Smooth muscle cell (in vitro differentiated cells): ENCODE measurements around the gene DMRTC1. TPM values are rescaled to one million over a fixed set of nuclear protein-coding genes. Genes with fewer than 3 reads are reported as not detected.

Experiments
- polyA plus RNA-seq: library from polyadenylated mRNA; unstranded; fragments of >200 nt; fragmentation: Nextera tagmentation; extraction: Ambion mirVana; gene quantifications from 2 replicates; pipeline ENCODE4 v1.2.1, GENCODE V29; 2016
- total RNA-seq: library from RNA; depleted of rRNA; stranded (reverse); fragments of >200 nt; gene quantifications from 2 replicates; pipeline ENCODE4 v1.2.3, GENCODE V29; 2014

The DMRTC1 gene
- total and polyA plus RNA-seq, 2 experiments from 2014 or later, result 0.55 TPM; not detected in 1

Other genes with a start within 250 kb of the DMRTC1 start
- 7.9 and 9.0 TPM in 2 replicates for gene PHKA1, start 229.5 kb downstream of the DMRTC1 start, total RNA-seq
- 3.3 and 4.5 TPM in 2 replicates for gene PHKA1, start 229.5 kb downstream of the DMRTC1 start, polyA plus RNA-seq
- gene DMRTC1B, start 166.9 kb downstream of the DMRTC1 start, total RNA-seq, result not detected in 2 replicates
- 0.11 TPM in 1 of 2 replicates, not detected in the other for gene DMRTC1B, start 166.9 kb downstream of the DMRTC1 start, polyA plus RNA-seq
- not detected in 2 replicates for gene FAM236B, start 161.2 kb downstream of the DMRTC1 start, total RNA-seq
- not detected in 2 replicates for gene FAM236B, start 161.2 kb downstream of the DMRTC1 start, polyA plus RNA-seq
- gene FAM236D, start 135.6 kb downstream of the DMRTC1 start, total RNA-seq, result not detected in 2 replicates
- gene FAM236D, start 135.6 kb downstream of the DMRTC1 start, polyA plus RNA-seq, result not detected in 2 replicates
- not detected in 2 replicates for gene FAM236C, start 31.2 kb downstream of the DMRTC1 start, total RNA-seq
- gene FAM236C, start 31.2 kb downstream of the DMRTC1 start, polyA plus RNA-seq, result not detected in 2 replicates
- not detected in 2 replicates for gene FAM236A, start 5.6 kb downstream of the DMRTC1 start, total RNA-seq
- gene FAM236A, start 5.6 kb downstream of the DMRTC1 start, polyA plus RNA-seq, result not detected in 2 replicates
- not detected in 2 replicates for gene PABPC1L2B, start 59.1 kb upstream of the DMRTC1 start, total RNA-seq
- gene PABPC1L2B, start 59.1 kb upstream of the DMRTC1 start, polyA plus RNA-seq, result not detected in 2 replicates
- gene PABPC1L2A, start 135.7 kb upstream of the DMRTC1 start, total RNA-seq, result not detected in 2 replicates
- not detected in 2 replicates for gene PABPC1L2A, start 135.7 kb upstream of the DMRTC1 start, polyA plus RNA-seq